SK-N-SH (cell line): Measurements from ENCODE around the gene SCD5.

ENCODE experiments used
- CTCF ChIP-seq: fragments of 200-600 bp; sonication (generic); IDR thresholded peaks from 2 replicates; pipeline ENCODE4 v1.6.1; 2017; ENCODE audit warnings: antibody characterized with exemption, mild to moderate bottlenecking, moderate library complexity
- EZH2phosphoT487 ChIP-seq: fragments of 200-600 bp; sonication (generic); IDR thresholded peaks from 2 replicates; pipeline ENCODE4 v1.6.1; 2017; ENCODE audit warnings: low read depth, mixed run types, mild to moderate bottlenecking, antibody characterized with exemption, moderate library complexity, borderline replicate concordance
- FOSL2 ChIP-seq: IDR thresholded peaks from 2 replicates; pipeline ENCODE4 v1.4.0; 2012; ENCODE audit warnings: low read depth, mild to moderate bottlenecking, moderate library complexity, borderline replicate concordance
- MXI1 ChIP-seq: IDR thresholded peaks from 2 replicates; pipeline ENCODE4 v1.6.1; 2012; ENCODE audit warnings: mild to moderate bottlenecking, low read depth, low read length, improper control_type of control experiment
- SIN3A ChIP-seq: IDR thresholded peaks from 2 replicates; pipeline ENCODE4 v1.6.1; 2012; ENCODE audit warnings: low read depth, mild to moderate bottlenecking, low read length, moderate library complexity, borderline replicate concordance
- USF2 ChIP-seq: fragments of 150-350 bp; IDR thresholded peaks from 2 replicates; pipeline ENCODE4 v1.6.1; 2017; ENCODE audit warnings: antibody characterized with exemption, low read length, low read depth, borderline replicate concordance
- YY1 ChIP-seq: IDR thresholded peaks from 2 replicates; pipeline ENCODE4 v1.4.0; 2012; ENCODE audit warnings: low read depth, mild to moderate bottlenecking

GRCh38 chr4:82648356-82648755, 150.2 kb downstream of the SCD5 start:
- TF ChIP-seq CTCF (no peak), USF2 (no peak), YY1 (no peak), FOSL2 (no peak), SIN3A (no peak), MXI1 (no peak), EZH2phosphoT487 (no peak)
